Left hindlimb (tissue), 1 donor: Measurements from ENCODE around the gene DNAH10.

Experiments
- DNase-seq: peaks from one replicate; pipeline ENCODE4 v3.0.0-alpha.2; 2018

Gene DNAH10

GRCh38 chr12:123976227-123976826, 214.2 kb downstream of the DNAH10 start:
- DNase-seq = no peak

- no peak for DNase-seq
Observed at GRCh38 chr12:123979566-123979965, 217.5 kb downstream of the DNAH10 start.

- no peak for DNase-seq
Observed at GRCh38 chr12:123982269-123982668, 220.2 kb downstream of the DNAH10 start.

- DNase-seq = no peak
Observed at GRCh38 chr12:123983822-123984485, 221.9 kb downstream of the DNAH10 start.

GRCh38 chr12:123984903-123985302, 222.8 kb downstream of the DNAH10 start:
- DNase-seq = no peak
